ENCODE results near the gene FGD5.

GRCh38 chr3:14949126-14949525, 130.4 kb downstream of the FGD5 start:
- TF ChIP-seq CTCF (IDR thresholded peaks at IDR 0.05) (no peak), POLR2AphosphoS5 (IDR thresholded peaks at IDR 0.05; ENCODE audit: insufficient read depth in 1 of 2, low read depth in 1 of 2) (no peak)

All from vagina (tissue), 2 donors.